ENCODE data around the gene MECR.

MECR gene

GRCh38 chr1:29254346-29254745 lies 23.6 kb upstream of the MECR start:
- 100% methylated on average over 6 of the region's 7 CpGs for WGBS (ENCODE audit: insufficient coverage)
- Histone ChIP-seq H3K4me3 (ENCODE audit: control insufficient read depth in 1 of 7, extremely low read depth in 1 of 7, insufficient read depth in 4 of 7, low read depth in 2 of 7, low read length in 6 of 7) (no peak overlapping the region), H3K27ac (ENCODE audit: insufficient read depth in 1 of 2, low read depth in 1 of 2, low read length in 2 of 2, poor library complexity in 1 of 2, severe bottlenecking in 2 of 2) (no peak overlapping the region), H3K4me1 (ENCODE audit: control extremely low read depth in 1 of 4, control insufficient read depth in 4 of 4, insufficient read depth in 4 of 4, low read length in 3 of 4) (peaks cover 0 to 7% (median 5%) of the 10 kb centered on the region in 4 experiments), H3K27me3 (replicated peaks in 2 of 5; ENCODE audit: control insufficient read depth in 4 of 5, insufficient read depth in 5 of 5, low read length in 4 of 5) (peaks cover 0 to 28% (median 17%) of the 10 kb centered on the region in 5 experiments), H3K9me3 (ENCODE audit: control extremely low read depth in 1 of 5, control insufficient read depth in 4 of 5, insufficient read depth in 2 of 5, low read depth in 1 of 5, low read length in 4 of 5) (no peaks in the 10 kb centered on the region), H3K36me3 (ENCODE audit: control insufficient read depth in 4 of 4, insufficient read depth in 4 of 4, low read length in 3 of 4) (no peaks in the 10 kb centered on the region)
- no peak for DNase-seq
- CTCF ChIA-PET, result no interaction called here
- POLR2A ChIA-PET, result no interaction called here

GRCh38 chr1:29253180-29253579 lies 22.4 kb upstream of the MECR start:
- H3K27ac ChIP-seq (ENCODE audit: insufficient read depth in 1 of 2, low read depth in 1 of 2, low read length in 2 of 2, poor library complexity in 1 of 2, severe bottlenecking in 2 of 2), result no peak overlapping the region
- no peak overlapping the region for H3K4me3 ChIP-seq (ENCODE audit: control insufficient read depth in 1 of 7, extremely low read depth in 1 of 7, insufficient read depth in 4 of 7, low read depth in 2 of 7, low read length in 6 of 7)
- 96% methylated on average over 3 of the region's 3 CpGs for WGBS (ENCODE audit: insufficient coverage)
- peaks cover 0 to 17% (median 10%) of the 10 kb centered on the region in 5 experiments for H3K27me3 ChIP-seq (replicated peaks in 2 of 5; ENCODE audit: control insufficient read depth in 4 of 5, insufficient read depth in 5 of 5, low read length in 4 of 5)
- no peaks in the 10 kb centered on the region for H3K36me3 ChIP-seq (ENCODE audit: control insufficient read depth in 4 of 4, insufficient read depth in 4 of 4, low read length in 3 of 4)
- POLR2A ChIA-PET, result no interaction called here
- DNase-seq, result no peak
- no peaks in the 10 kb centered on the region for H3K9me3 ChIP-seq (ENCODE audit: control extremely low read depth in 1 of 5, control insufficient read depth in 4 of 5, insufficient read depth in 2 of 5, low read depth in 1 of 5, low read length in 4 of 5)
- H3K4me1 ChIP-seq (ENCODE audit: control extremely low read depth in 1 of 4, control insufficient read depth in 4 of 4, insufficient read depth in 4 of 4, low read length in 3 of 4), result peaks cover 0 to 11% (median 7%) of the 10 kb centered on the region in 4 experiments
- CTCF ChIA-PET, result interaction anchor here (1.4 kb wide), 1 partner anchor 14 kb away, joined by 3 read pairs; no protein-coding TSS in a partner anchor

- H3K9me3 ChIP-seq (ENCODE audit: control extremely low read depth in 1 of 5, control insufficient read depth in 4 of 5, insufficient read depth in 2 of 5, low read depth in 1 of 5, low read length in 4 of 5), result no peaks in the 10 kb centered on the region
- H3K4me1 ChIP-seq (ENCODE audit: control extremely low read depth in 1 of 4, control insufficient read depth in 4 of 4, insufficient read depth in 4 of 4, low read length in 3 of 4), result peaks cover 0 to 11% (median 7%) of the 10 kb centered on the region in 4 experiments
- no peak for DNase-seq
- CTCF ChIA-PET, result no interaction called here
- H3K27ac ChIP-seq (ENCODE audit: insufficient read depth in 1 of 2, low read depth in 1 of 2, low read length in 2 of 2, poor library complexity in 1 of 2, severe bottlenecking in 2 of 2), result no peak overlapping the region
- no peaks in the 10 kb centered on the region for H3K36me3 ChIP-seq (ENCODE audit: control insufficient read depth in 4 of 4, insufficient read depth in 4 of 4, low read length in 3 of 4)
- POLR2A ChIA-PET, result no interaction called here
- H3K27me3 ChIP-seq (replicated peaks in 2 of 5; ENCODE audit: control insufficient read depth in 4 of 5, insufficient read depth in 5 of 5, low read length in 4 of 5), result peaks cover 0 to 4% (median 2%) of the 10 kb centered on the region in 5 experiments
- no peak overlapping the region for H3K4me3 ChIP-seq (ENCODE audit: control insufficient read depth in 1 of 7, extremely low read depth in 1 of 7, insufficient read depth in 4 of 7, low read depth in 2 of 7, low read length in 6 of 7)
- 87% methylated on average over 7 of the region's 8 CpGs for whole genome bisulfite sequencing (ENCODE audit: insufficient coverage)
These were observed 20.7 kb upstream of the MECR start for GRCh38 chr1:29251164-29252124.

GRCh38 chr1:29249951-29250581 lies 19.3 kb upstream of the MECR start:
- Histone ChIP-seq H3K4me3 (ENCODE audit: control insufficient read depth in 1 of 7, extremely low read depth in 1 of 7, insufficient read depth in 4 of 7, low read depth in 2 of 7, low read length in 6 of 7) (no peak overlapping the region), H3K36me3 (ENCODE audit: control insufficient read depth in 4 of 4, insufficient read depth in 4 of 4, low read length in 3 of 4) (no peaks in the 10 kb centered on the region), H3K4me1 (ENCODE audit: control extremely low read depth in 1 of 4, control insufficient read depth in 4 of 4, insufficient read depth in 4 of 4, low read length in 3 of 4) (peaks cover 0 to 11% (median 7%) of the 10 kb centered on the region in 4 experiments), H3K9me3 (ENCODE audit: control extremely low read depth in 1 of 5, control insufficient read depth in 4 of 5, insufficient read depth in 2 of 5, low read depth in 1 of 5, low read length in 4 of 5) (no peaks in the 10 kb centered on the region), H3K27me3 (replicated peaks in 2 of 5; ENCODE audit: control insufficient read depth in 4 of 5, insufficient read depth in 5 of 5, low read length in 4 of 5) (peaks cover 0 to 5% (median 0%) of the 10 kb centered on the region in 5 experiments), H3K27ac (ENCODE audit: insufficient read depth in 1 of 2, low read depth in 1 of 2, low read length in 2 of 2, poor library complexity in 1 of 2, severe bottlenecking in 2 of 2) (no peak overlapping the region)
- no CpG with 5 or more reads among the region's 2 CpGs for WGBS (ENCODE audit: insufficient coverage)
- ChIA-PET POLR2A (no interaction called here), CTCF (no interaction called here)
- DNase-seq, result no peak

GRCh38 chr1:29249170-29249691 lies 18.5 kb upstream of the MECR start:
- WGBS (ENCODE audit: insufficient coverage), result 57% methylated on average over 4 of the region's 8 CpGs
- CTCF ChIA-PET, result no interaction called here
- Histone ChIP-seq H3K4me1 (ENCODE audit: control extremely low read depth in 1 of 4, control insufficient read depth in 4 of 4, insufficient read depth in 4 of 4, low read length in 3 of 4) (peaks cover 0 to 11% (median 7%) of the 10 kb centered on the region in 4 experiments), H3K9me3 (ENCODE audit: control extremely low read depth in 1 of 5, control insufficient read depth in 4 of 5, insufficient read depth in 2 of 5, low read depth in 1 of 5, low read length in 4 of 5) (no peaks in the 10 kb centered on the region), H3K27me3 (replicated peaks in 2 of 5; ENCODE audit: control insufficient read depth in 4 of 5, insufficient read depth in 5 of 5, low read length in 4 of 5) (peaks cover 0 to 5% (median 0%) of the 10 kb centered on the region in 5 experiments), H3K27ac (ENCODE audit: insufficient read depth in 1 of 2, low read depth in 1 of 2, low read length in 2 of 2, poor library complexity in 1 of 2, severe bottlenecking in 2 of 2) (no peak overlapping the region), H3K36me3 (ENCODE audit: control insufficient read depth in 4 of 4, insufficient read depth in 4 of 4, low read length in 3 of 4) (no peaks in the 10 kb centered on the region), H3K4me3 (ENCODE audit: control insufficient read depth in 1 of 7, extremely low read depth in 1 of 7, insufficient read depth in 4 of 7, low read depth in 2 of 7, low read length in 6 of 7) (no peak overlapping the region)
- peak in 1 of 3 donors; percentile 18 for DNase-seq
- POLR2A ChIA-PET, result no interaction called here

GRCh38 chr1:29248409-29248808 lies 17.7 kb upstream of the MECR start:
- POLR2A ChIA-PET, result no interaction called here
- peaks cover 0 to 6% (median 0%) of the 10 kb centered on the region in 5 experiments for H3K27me3 ChIP-seq (replicated peaks in 2 of 5; ENCODE audit: control insufficient read depth in 4 of 5, insufficient read depth in 5 of 5, low read length in 4 of 5)
- H3K36me3 ChIP-seq (ENCODE audit: control insufficient read depth in 4 of 4, insufficient read depth in 4 of 4, low read length in 3 of 4), result no peaks in the 10 kb centered on the region
- H3K4me3 ChIP-seq (ENCODE audit: control insufficient read depth in 1 of 7, extremely low read depth in 1 of 7, insufficient read depth in 4 of 7, low read depth in 2 of 7, low read length in 6 of 7), result no peak overlapping the region
- H3K4me1 ChIP-seq (ENCODE audit: control extremely low read depth in 1 of 4, control insufficient read depth in 4 of 4, insufficient read depth in 4 of 4, low read length in 3 of 4), result peaks cover 0 to 11% (median 7%) of the 10 kb centered on the region in 4 experiments
- no peak for DNase-seq
- CTCF ChIA-PET, result interaction anchor here (0.9 kb wide), 1 partner anchor 12 kb away, joined by 3 read pairs; no protein-coding TSS in a partner anchor
- 100% methylated on average over 1 of the region's 2 CpGs for WGBS (ENCODE audit: insufficient coverage)
- no peak overlapping the region for H3K27ac ChIP-seq (ENCODE audit: insufficient read depth in 1 of 2, low read depth in 1 of 2, low read length in 2 of 2, poor library complexity in 1 of 2, severe bottlenecking in 2 of 2)
- no peaks in the 10 kb centered on the region for H3K9me3 ChIP-seq (ENCODE audit: control extremely low read depth in 1 of 5, control insufficient read depth in 4 of 5, insufficient read depth in 2 of 5, low read depth in 1 of 5, low read length in 4 of 5)

Measured in common myeloid progenitor, CD34-positive (primary cell).